Inflammatory macrophage treated with lipopolysaccharide for 1 hour (primary cell): ENCODE results near the gene FOXP2.
"Not testable (repeated sequence)": the region's sequence is repeated elsewhere in the genome, so short reads cannot be mapped to it uniquely, and the experiment has no call there.

ENCODE experiments used
- DNase-seq, 2 donors: peaks; one replicate each; pipeline ENCODE4 v3.0.0-alpha.2; 2020 to 2022

The FOXP2 gene

GRCh38 chr7:114422507-114423501 lies 8.2 kb downstream of the FOXP2 start:
- DNase-seq, result no peak

GRCh38 chr7:114426382-114426781 lies 11.8 kb downstream of the FOXP2 start:
- DNase-seq, result no peak

GRCh38 chr7:114426824-114427223 lies 12.2 kb downstream of the FOXP2 start:
- no peak for DNase-seq

GRCh38 chr7:114428211-114428610 lies 13.6 kb downstream of the FOXP2 start:
- DNase-seq, result no peak

- DNase-seq, result no peak
Observed at GRCh38 chr7:114431189-114431588, 16.6 kb downstream of the FOXP2 start.

- no peak for DNase-seq
Observed at GRCh38 chr7:114432061-114432460, 17.4 kb downstream of the FOXP2 start.

- DNase-seq, result no peak
Observed at GRCh38 chr7:114432703-114433102, 18.1 kb downstream of the FOXP2 start.

- no peak for DNase-seq
Observed at GRCh38 chr7:114439581-114439980, 25.0 kb downstream of the FOXP2 start.

GRCh38 chr7:114440927-114441326 lies 26.3 kb downstream of the FOXP2 start:
- not testable (repeated sequence) for DNase-seq

GRCh38 chr7:114444196-114444595 lies 29.6 kb downstream of the FOXP2 start:
- no peak for DNase-seq

GRCh38 chr7:114450431-114450830 lies 35.8 kb downstream of the FOXP2 start:
- DNase-seq, result no peak

GRCh38 chr7:114459574-114459973 lies 45.0 kb downstream of the FOXP2 start:
- DNase-seq, result no peak

GRCh38 chr7:114460021-114460420 lies 45.4 kb downstream of the FOXP2 start:
- no peak for DNase-seq

GRCh38 chr7:114466917-114467316 lies 52.3 kb downstream of the FOXP2 start:
- DNase-seq, result no peak

- no peak for DNase-seq
Observed at GRCh38 chr7:114468844-114469243, 54.2 kb downstream of the FOXP2 start.

GRCh38 chr7:114472896-114473512 lies 58.4 kb downstream of the FOXP2 start:
- DNase-seq, result no peak

- no peak for DNase-seq
Observed at GRCh38 chr7:114478384-114478783, 63.8 kb downstream of the FOXP2 start.

GRCh38 chr7:114481999-114482398 lies 67.4 kb downstream of the FOXP2 start:
- no peak for DNase-seq

GRCh38 chr7:114484226-114484625 lies 69.6 kb downstream of the FOXP2 start:
- no peak for DNase-seq

- no peak for DNase-seq
Observed at GRCh38 chr7:114487174-114487573, 72.6 kb downstream of the FOXP2 start.

- DNase-seq, result no peak
Observed at GRCh38 chr7:114488696-114489095, 74.1 kb downstream of the FOXP2 start.

GRCh38 chr7:114497491-114497890 lies 82.9 kb downstream of the FOXP2 start:
- not testable (repeated sequence) for DNase-seq

GRCh38 chr7:114502454-114503254 lies 88.0 kb downstream of the FOXP2 start:
- DNase-seq, result no peak
